ENCODE results near the gene SLF2. TPM values are rescaled to one million over a fixed set of nuclear protein-coding genes. Genes with fewer than 3 reads are reported as not detected.

SLF2 gene
- total RNA-seq, 1 experiment from 2014 or later, result 14.3 TPM

- no peak overlapping the region for H3K27ac Mint-ChIP-seq
- peaks cover under 1% of the 10 kb centered on the region; the same call in 1 of the 2 replicates for H3K36me3 Mint-ChIP-seq
- DNase-seq (ENCODE audit: low spot score), result no peak
- TF ChIP-seq ESRRA (CRISPR knock-in tag; IDR thresholded peaks at IDR 0.05; ENCODE audit: borderline replicate concordance) (no peak), RORB (CRISPR knock-in tag; IDR thresholded peaks at IDR 0.05) (no peak), PRRX2 (CRISPR knock-in tag; IDR thresholded peaks at IDR 0.05) (no peak), ZNF396 (CRISPR knock-in tag; IDR thresholded peaks at IDR 0.05; ENCODE audit: borderline replicate concordance) (no peak), HMGA2 (CRISPR knock-in tag; IDR thresholded peaks at IDR 0.05) (no peak), MAX (CRISPR knock-in tag; IDR thresholded peaks at IDR 0.05) (no peak), ZNF232 (CRISPR knock-in tag; IDR thresholded peaks at IDR 0.05) (no peak), ZNF219 (CRISPR knock-in tag; IDR thresholded peaks at IDR 0.05; ENCODE audit: borderline replicate concordance) (no peak), FOXK1 (CRISPR knock-in tag; IDR thresholded peaks at IDR 0.05) (no peak), ZNF423 (CRISPR knock-in tag; IDR thresholded peaks at IDR 0.05) (no peak), ZNF532 (CRISPR knock-in tag; IDR thresholded peaks at IDR 0.05; ENCODE audit: borderline replicate concordance) (no peak)
- no peak overlapping the region; the same call in 1 of the 2 replicates for H3K4me3 Mint-ChIP-seq
- peaks cover 32% of the 10 kb centered on the region for H3K4me1 Mint-ChIP-seq
- H3K27me3 Mint-ChIP-seq (ENCODE audit: low read depth), result no peaks in the 10 kb centered on the region
- ChIA-PET POLR2A (no interaction called here), CTCF (interaction anchor here (1.0 to 2.5 kb wide), 3 partner anchors 23 to 100 kb away, joined by 4 to 11 read pairs (median 8); no protein-coding TSS in a partner anchor)
- no peak for ATAC-seq
- no peaks in the 10 kb centered on the region for H3K9me3 Mint-ChIP-seq
These were observed 1.3 kb upstream of the SLF2 start for GRCh38 chr10:100911472-100911871.

GRCh38 chr10:100912013-100912604, 654 bp upstream of the SLF2 start:
- ChIA-PET POLR2A (interaction anchor here (0.8 kb wide), 1 partner anchor 15 kb away, joined by 6 read pairs; no protein-coding TSS in a partner anchor), CTCF (interaction anchor here (0.7 to 3.2 kb wide), 9 partner anchors 22 to 349 kb away, joined by 3 to 13 read pairs (median 6); no protein-coding TSS in a partner anchor)
- no peak for ATAC-seq
- Mint-ChIP-seq H3K27ac (no peak overlapping the region), H3K4me3 (peak overlapping the region; percentile 96), H3K4me1 (peaks cover 32% of the 10 kb centered on the region), H3K9me3 (no peaks in the 10 kb centered on the region), H3K36me3 (peaks cover 6% of the 10 kb centered on the region), H3K27me3 (ENCODE audit: low read depth) (no peaks in the 10 kb centered on the region)
- TF ChIP-seq ESRRA (CRISPR knock-in tag; IDR thresholded peaks at IDR 0.05; ENCODE audit: borderline replicate concordance) (no peak), RELA (CRISPR knock-in tag; IDR thresholded peaks at IDR 0.05; ENCODE audit: borderline replicate concordance) (no peak), CTCF (IDR thresholded peaks at IDR 0.05) (no peak), ZBTB21 (CRISPR knock-in tag; IDR thresholded peaks at IDR 0.05; ENCODE audit: borderline replicate concordance) (no peak), SP1 (CRISPR knock-in tag; conservative IDR thresholded peaks at IDR 0.05) (no peak), ZNF138 (CRISPR knock-in tag; conservative IDR thresholded peaks at IDR 0.05) (no peak), FOXP4 (CRISPR knock-in tag; IDR thresholded peaks at IDR 0.05) (no peak), FOXK1 (CRISPR knock-in tag; IDR thresholded peaks at IDR 0.05) (no peak)
- no peak for DNase-seq (ENCODE audit: low spot score)

All from WTC11 (cell line).